GM12878 (cell line): ENCODE measurements around the gene AP3S2.

Experiments used
- CREB1 ChIP-seq: IDR thresholded peaks from 2 replicates; pipeline ENCODE4 v1.6.1; 2012; ENCODE audit warnings: low read depth, mild to moderate bottlenecking, inconsistent platforms
- CTCF ChIP-seq, 3 experiments: IDR thresholded peaks in 2 of 3; conservative IDR thresholded peaks in 1 of 3; 2 replicates each; pipeline ENCODE4 v1.5.1; 2011; ENCODE audit warnings: low read depth in 3 of 3, low read length in 3 of 3, mild to moderate bottlenecking in 3 of 3, control low read depth in 2 of 3, moderate library complexity in 2 of 3, inconsistent platforms in 1 of 3, mixed read lengths in 1 of 3; ENCODE audit not compliant: control insufficient read depth in 2 of 3, insufficient read depth in 1 of 3; ENCODE audit errors: extremely low read depth in 1 of 3
- NFIC ChIP-seq: IDR thresholded peaks from 2 replicates; pipeline ENCODE4 v1.6.1; 2012; ENCODE audit warnings: low read depth, mild to moderate bottlenecking, inconsistent platforms, low read length, moderate library complexity
- REST ChIP-seq: IDR thresholded peaks from 2 replicates; pipeline ENCODE4 v1.6.1; 2012; ENCODE audit warnings: mild to moderate bottlenecking, low read depth, low read length
- SP1 ChIP-seq: IDR thresholded peaks from one replicate; pipeline ENCODE4 v1.6.1; 2011; ENCODE audit warnings: low read depth, low read length
- SUZ12 ChIP-seq: fragments of 200-600 bp; sonication (generic); IDR thresholded peaks from one replicate; pipeline ENCODE4 v1.6.1; 2018; ENCODE audit warnings: antibody characterized with exemption, mild to moderate bottlenecking; ENCODE audit not compliant: unreplicated experiment

GRCh38 chr15:89818287-89818686, 75.5 kb downstream of the AP3S2 start:
- TF ChIP-seq SP1 (no peak), CTCF (IDR thresholded peaks at IDR 0.05 in 2 of 3, conservative IDR thresholded peaks at IDR 0.05 in 1 of 3; ENCODE audit: control insufficient read depth in 2 of 3, extremely low read depth in 1 of 3, insufficient read depth in 1 of 3, low read depth in 3 of 3, low read length in 3 of 3) (no peak), NFIC (no peak), SUZ12 (no peak), CREB1 (no peak), REST (no peak)
